ENCODE measurements around the gene NRAP. TPM values are rescaled to one million over a fixed set of nuclear protein-coding genes. Genes with fewer than 3 reads are reported as not detected.

The NRAP gene
- total RNA-seq, 1 experiment from 2014 or later, result not detected

DNA sequence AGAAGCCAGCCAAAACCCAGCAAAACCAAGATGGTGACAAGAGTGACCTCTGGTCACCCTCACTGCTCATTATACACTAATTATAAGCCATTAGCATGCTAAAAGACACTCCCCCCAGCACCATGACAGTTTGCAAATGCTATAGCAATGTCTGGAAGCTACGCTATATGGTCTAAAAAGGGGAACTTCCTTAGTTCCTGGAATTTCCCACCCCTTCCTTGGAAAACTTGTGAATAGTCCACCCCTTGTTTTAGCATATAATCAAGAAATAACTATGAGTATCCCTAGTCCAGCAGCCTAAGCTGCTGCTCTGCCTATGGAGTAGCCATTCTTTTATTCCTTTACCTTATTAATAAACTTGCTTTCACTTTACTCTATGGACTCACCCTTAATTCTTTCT is 31.9 kb upstream of the NRAP start:
- TF ChIP-seq, protein P1, sequence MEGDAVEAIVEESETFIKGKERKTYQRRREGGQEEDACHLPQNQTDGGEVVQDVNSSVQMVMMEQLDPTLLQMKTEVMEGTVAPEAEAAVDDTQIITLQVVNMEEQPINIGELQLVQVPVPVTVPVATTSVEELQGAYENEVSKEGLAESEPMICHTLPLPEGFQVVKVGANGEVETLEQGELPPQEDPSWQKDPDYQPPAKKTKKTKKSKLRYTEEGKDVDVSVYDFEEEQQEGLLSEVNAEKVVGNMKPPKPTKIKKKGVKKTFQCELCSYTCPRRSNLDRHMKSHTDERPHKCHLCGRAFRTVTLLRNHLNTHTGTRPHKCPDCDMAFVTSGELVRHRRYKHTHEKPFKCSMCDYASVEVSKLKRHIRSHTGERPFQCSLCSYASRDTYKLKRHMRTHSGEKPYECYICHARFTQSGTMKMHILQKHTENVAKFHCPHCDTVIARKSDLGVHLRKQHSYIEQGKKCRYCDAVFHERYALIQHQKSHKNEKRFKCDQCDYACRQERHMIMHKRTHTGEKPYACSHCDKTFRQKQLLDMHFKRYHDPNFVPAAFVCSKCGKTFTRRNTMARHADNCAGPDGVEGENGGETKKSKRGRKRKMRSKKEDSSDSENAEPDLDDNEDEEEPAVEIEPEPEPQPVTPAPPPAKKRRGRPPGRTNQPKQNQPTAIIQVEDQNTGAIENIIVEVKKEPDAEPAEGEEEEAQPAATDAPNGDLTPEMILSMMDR (IDR thresholded peaks at IDR 0.05; ENCODE audit: unreplicated experiment), result no peak
- Mint-ChIP-seq H3K36me3 (ENCODE audit: insufficient read depth, unreplicated experiment) (peaks cover 30% of the 10 kb centered on the region), H3K9me3 (ENCODE audit: unreplicated experiment) (peaks cover 8% of the 10 kb centered on the region), H3K4me3 (ENCODE audit: unreplicated experiment) (no peak overlapping the region), H3K4me1 (ENCODE audit: insufficient read depth, unreplicated experiment) (no peaks in the 10 kb centered on the region), H3K27me3 (ENCODE audit: insufficient read depth, unreplicated experiment) (no peaks in the 10 kb centered on the region), H3K27ac (ENCODE audit: low read depth, unreplicated experiment) (no peak overlapping the region)
- no peak for DNase-seq (ENCODE audit: unreplicated experiment)
- no TSS peak for BruUV-seq (replicated peaks)
- CTCF ChIA-PET, result interaction anchor here (1.4 kb wide), 1 partner anchor 10 kb away, joined by 8 read pairs; no protein-coding TSS in a partner anchor
- POLR2A ChIA-PET, result no interaction called here
- intact Hi-C loops (cut with micrococcal nuclease), result no loop called here

DNA sequence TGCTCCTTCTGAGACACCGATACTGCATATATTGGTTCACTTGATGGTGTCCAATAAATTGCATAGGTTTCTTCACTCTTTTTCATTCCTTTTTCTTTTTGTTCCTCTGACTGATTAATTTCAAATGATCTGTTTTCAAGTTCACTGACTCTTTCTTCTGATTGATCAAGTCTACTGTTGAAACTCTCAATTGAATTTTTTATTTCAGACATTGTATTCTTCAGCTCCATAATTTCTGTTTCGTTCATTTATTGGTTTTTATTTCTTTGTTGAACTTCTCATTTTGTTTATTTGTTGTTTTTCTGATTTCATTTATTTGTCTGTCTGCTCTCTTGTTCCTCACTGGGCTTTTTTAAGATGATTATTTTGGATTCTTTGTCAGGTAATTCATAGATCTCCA is 29.5 kb upstream of the NRAP start:
- TF ChIP-seq, protein P1 (IDR thresholded peaks at IDR 0.05; ENCODE audit: unreplicated experiment), result no peak
- H3K4me1 Mint-ChIP-seq (ENCODE audit: insufficient read depth, unreplicated experiment), result no peaks in the 10 kb centered on the region
- H3K4me3 Mint-ChIP-seq (ENCODE audit: unreplicated experiment), result no peak overlapping the region
- intact Hi-C loops (cut with micrococcal nuclease), result no loop called here
- peaks cover 16% of the 10 kb centered on the region for H3K36me3 Mint-ChIP-seq (ENCODE audit: insufficient read depth, unreplicated experiment)
- H3K27ac Mint-ChIP-seq (ENCODE audit: low read depth, unreplicated experiment), result no peak overlapping the region
- H3K9me3 Mint-ChIP-seq (ENCODE audit: unreplicated experiment), result peaks cover 8% of the 10 kb centered on the region
- POLR2A ChIA-PET, result no interaction called here
- no peak for DNase-seq (ENCODE audit: unreplicated experiment)
- no peaks in the 10 kb centered on the region for H3K27me3 Mint-ChIP-seq (ENCODE audit: insufficient read depth, unreplicated experiment)
- no TSS peak for BruUV-seq (replicated peaks)
- CTCF ChIA-PET, result interaction anchor here (0.5 to 1.7 kb wide), 4 partner anchors 11 to 106 kb away, joined by 3 to 5 read pairs (median 3); partner anchors contain the start of gene CASP7

DNA sequence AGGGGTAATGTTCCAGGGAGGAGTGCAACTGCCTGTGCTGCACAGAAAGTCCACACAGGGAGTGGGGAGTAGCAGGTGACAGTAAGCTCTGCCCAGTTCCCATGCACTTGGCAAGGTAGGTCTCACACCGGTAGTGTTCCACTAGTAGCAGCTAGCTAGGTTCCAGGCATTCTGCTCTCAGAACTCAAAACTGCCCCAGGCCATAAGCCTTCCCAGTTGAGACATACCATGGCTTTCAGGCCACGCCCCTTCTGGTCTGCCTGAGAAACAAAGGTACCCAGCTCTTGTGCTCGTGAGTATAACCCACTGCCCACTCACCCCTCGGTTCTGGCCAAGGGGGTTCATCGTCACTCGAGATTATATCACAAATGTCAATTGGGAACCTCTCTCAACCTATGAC is 28.4 kb upstream of the NRAP start:
- Mint-ChIP-seq H3K27me3 (ENCODE audit: insufficient read depth, unreplicated experiment) (no peaks in the 10 kb centered on the region), H3K36me3 (ENCODE audit: insufficient read depth, unreplicated experiment) (peaks cover 6% of the 10 kb centered on the region), H3K9me3 (ENCODE audit: unreplicated experiment) (peaks cover 10% of the 10 kb centered on the region), H3K27ac (ENCODE audit: low read depth, unreplicated experiment) (no peak overlapping the region), H3K4me3 (ENCODE audit: unreplicated experiment) (no peak overlapping the region), H3K4me1 (ENCODE audit: insufficient read depth, unreplicated experiment) (no peaks in the 10 kb centered on the region)
- intact Hi-C loops (cut with micrococcal nuclease), result no loop called here
- TF ChIP-seq, protein P1 (IDR thresholded peaks at IDR 0.05; ENCODE audit: unreplicated experiment), result no peak
- BruUV-seq (replicated peaks), result no TSS peak
- peak; percentile 46 for DNase-seq (ENCODE audit: unreplicated experiment)
- ChIA-PET POLR2A (interaction anchor here (1.3 kb wide), 1 partner anchor 11 kb away, joined by 4 read pairs; no protein-coding TSS in a partner anchor), CTCF (interaction anchor here (1.0 to 1.3 kb wide), 3 partner anchors 13 to 107 kb away, joined by 3 to 7 read pairs (median 5); no protein-coding TSS in a partner anchor)

DNA sequence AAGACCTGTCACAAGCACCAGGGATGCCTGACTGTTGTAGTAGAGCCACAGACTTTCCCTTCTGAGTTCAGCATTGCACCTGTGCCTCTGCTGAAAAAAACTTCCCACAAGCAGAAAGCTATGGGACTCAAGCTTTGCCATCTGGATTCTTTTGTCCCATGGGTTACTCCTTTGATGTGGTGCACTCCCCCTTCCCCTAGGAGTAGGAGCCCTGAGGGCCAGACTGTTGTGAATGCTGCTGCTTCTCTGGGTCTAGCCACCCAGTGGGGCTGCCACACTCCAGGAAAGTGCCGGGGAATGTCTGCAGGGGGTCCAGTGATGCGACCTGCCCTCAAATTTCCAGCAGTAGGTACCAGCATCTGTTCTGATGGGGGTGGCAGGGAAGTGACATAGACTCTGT is 27.5 kb upstream of the NRAP start:
- Mint-ChIP-seq H3K27ac (ENCODE audit: low read depth, unreplicated experiment) (no peak overlapping the region), H3K36me3 (ENCODE audit: insufficient read depth, unreplicated experiment) (peaks cover 6% of the 10 kb centered on the region)

More for the DNA sequence above, 27.5 kb upstream of the NRAP start:
- no peaks in the 10 kb centered on the region for H3K27me3 Mint-ChIP-seq (ENCODE audit: insufficient read depth, unreplicated experiment)
- no peak overlapping the region for H3K4me3 Mint-ChIP-seq (ENCODE audit: unreplicated experiment)
- no TSS peak for BruUV-seq (replicated peaks)
- TF ChIP-seq, protein P1 (IDR thresholded peaks at IDR 0.05; ENCODE audit: unreplicated experiment), result no peak
- H3K4me1 Mint-ChIP-seq (ENCODE audit: insufficient read depth, unreplicated experiment), result no peaks in the 10 kb centered on the region
- ChIA-PET CTCF (interaction anchor here (0.5 to 1.3 kb wide), 4 partner anchors 12 to 456 kb away, joined by 3 to 7 read pairs (median 4); no protein-coding TSS in a partner anchor), POLR2A (interaction anchor here (1.3 kb wide), 1 partner anchor 10 kb away, joined by 4 read pairs; no protein-coding TSS in a partner anchor)
- H3K9me3 Mint-ChIP-seq (ENCODE audit: unreplicated experiment), result peaks cover 13% of the 10 kb centered on the region
- intact Hi-C loops (cut with micrococcal nuclease), result no loop called here
- DNase-seq (ENCODE audit: unreplicated experiment), result no peak

Data from MCF 10A (cell line).